Stimulated activated CD8-positive, alpha-beta memory T cell treated with anti-CD3 and anti-CD28 coated beads, Interleukin-12 subunit alpha, Interleukin-12 subunit beta, amount 100 ng/mL, for 24 hours (primary cell): Measurements from ENCODE around the gene CPA4.
"Not testable (repeated sequence)": the region's sequence is repeated elsewhere in the genome, so short reads cannot be mapped to it uniquely, and the experiment has no call there.

Source experiments
- DNase-seq: peaks from one replicate; pipeline ENCODE4 v3.0.0-alpha.2; 2020; ENCODE audit errors: extremely low read depth

CPA4 gene, protein sequence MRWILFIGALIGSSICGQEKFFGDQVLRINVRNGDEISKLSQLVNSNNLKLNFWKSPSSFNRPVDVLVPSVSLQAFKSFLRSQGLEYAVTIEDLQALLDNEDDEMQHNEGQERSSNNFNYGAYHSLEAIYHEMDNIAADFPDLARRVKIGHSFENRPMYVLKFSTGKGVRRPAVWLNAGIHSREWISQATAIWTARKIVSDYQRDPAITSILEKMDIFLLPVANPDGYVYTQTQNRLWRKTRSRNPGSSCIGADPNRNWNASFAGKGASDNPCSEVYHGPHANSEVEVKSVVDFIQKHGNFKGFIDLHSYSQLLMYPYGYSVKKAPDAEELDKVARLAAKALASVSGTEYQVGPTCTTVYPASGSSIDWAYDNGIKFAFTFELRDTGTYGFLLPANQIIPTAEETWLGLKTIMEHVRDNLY

DNA sequence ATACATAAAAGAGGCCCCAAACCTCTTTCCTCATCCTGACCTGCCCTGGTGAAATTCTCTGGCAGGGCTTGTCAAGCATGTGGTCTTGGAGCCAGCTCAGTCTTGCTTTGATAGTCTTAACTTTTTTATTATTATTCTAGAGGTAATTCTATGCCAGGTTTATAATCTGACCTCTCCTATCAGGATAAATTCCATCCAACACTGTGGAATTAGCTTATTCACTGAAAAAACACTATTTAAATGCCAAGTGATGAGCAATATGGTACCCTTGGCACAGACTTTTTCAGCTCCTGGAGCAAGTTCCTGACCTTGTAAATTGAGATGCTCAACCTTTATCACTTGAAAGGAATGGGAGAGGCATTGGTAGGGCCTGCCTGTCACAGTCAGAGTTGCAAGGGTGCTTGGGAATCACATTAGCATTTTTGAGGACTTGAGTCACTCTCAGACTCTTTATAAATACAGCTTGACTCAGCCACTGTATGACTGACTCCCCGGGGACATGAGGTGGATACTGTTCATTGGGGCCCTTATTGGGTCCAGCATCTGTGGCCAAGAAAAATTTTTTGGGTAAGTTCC lies at the start of gene CPA4:
CPA4 (plus strand) TSS at position 480 of the 576 bp plus-strand sequence; CDS start at position 500, 20 bp downstream.
- DNase-seq = no peak

DNA sequence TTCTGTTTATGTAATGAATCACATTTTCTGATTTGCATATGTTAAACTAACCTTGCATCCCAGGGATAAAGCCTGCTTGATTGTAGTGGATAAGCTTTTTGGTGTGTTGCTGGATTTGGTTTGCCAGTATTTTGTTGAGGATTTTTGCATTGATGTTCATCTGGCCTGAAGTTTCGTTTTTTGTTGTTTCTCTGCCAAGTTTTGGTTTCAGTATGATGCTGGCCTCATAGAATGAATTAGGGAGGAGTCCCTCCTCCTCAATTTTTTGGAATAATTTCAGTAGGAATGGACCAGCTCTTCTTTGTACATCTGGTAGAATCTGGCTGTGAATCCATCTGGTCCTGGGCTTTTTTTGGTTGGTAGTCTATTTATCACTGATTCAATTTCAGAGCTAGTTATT lies 49.5 kb upstream of the CPA4 start:
- DNase-seq = not testable (repeated sequence)

DNA sequence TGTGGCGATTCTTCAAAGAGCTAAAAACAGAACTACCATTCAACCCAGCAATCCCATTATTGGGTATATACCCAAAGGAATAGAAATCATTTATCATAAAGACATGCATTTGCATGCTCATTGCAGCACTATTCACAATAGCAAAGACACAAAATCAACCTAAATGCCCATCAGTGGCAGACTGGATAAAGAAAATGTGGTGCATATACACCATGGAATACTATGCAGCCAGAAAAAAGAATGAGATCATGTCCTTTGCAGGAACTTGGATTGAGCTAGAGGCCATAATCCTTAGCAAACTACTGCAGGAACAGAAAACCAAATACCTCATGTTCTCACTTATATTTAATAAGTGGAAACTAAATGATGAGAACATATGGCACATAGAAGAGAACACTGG lies 46.5 kb upstream of the CPA4 start:
- not testable (repeated sequence) for DNase-seq

DNA sequence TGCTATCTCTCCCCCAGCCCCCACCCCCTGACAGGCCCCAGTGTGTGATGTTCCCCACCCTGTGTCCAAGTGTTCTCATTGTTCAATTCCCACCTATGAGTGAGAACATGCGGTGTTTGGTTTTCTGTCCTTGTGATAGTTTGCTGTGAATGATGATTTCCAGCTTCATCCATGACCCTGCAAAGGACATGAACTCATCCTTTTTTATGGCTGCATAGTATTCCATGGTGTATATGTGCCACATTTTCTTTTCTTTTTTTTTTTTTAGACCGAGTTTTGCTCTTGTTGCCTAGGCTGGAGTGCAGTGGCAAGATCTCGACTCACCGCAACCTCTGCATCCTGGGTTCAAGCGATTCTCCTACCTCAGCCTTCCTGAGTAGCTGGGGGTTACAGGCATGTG lies 44.1 kb upstream of the CPA4 start:
- DNase-seq = not testable (repeated sequence)

DNA sequence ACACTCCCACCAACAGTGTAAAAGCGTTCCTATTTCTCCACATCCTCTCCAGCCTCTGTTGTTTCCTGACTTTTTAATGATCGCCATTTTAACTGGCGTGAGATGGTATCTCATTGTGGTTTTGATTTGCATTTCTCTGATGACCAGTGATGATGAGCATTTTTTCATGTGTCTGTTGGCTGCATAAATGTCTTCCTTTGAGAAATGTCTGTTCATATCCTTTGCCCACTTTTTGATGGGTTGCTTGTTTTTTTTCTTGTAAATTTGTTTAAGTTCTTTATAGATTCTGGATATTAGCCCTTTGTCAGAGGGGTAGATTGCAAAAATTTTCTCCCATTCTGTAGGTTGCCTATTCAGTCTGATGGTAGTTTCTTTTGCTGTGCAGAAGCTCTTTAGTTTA lies 43.3 kb upstream of the CPA4 start:
- not testable (repeated sequence) for DNase-seq

DNA sequence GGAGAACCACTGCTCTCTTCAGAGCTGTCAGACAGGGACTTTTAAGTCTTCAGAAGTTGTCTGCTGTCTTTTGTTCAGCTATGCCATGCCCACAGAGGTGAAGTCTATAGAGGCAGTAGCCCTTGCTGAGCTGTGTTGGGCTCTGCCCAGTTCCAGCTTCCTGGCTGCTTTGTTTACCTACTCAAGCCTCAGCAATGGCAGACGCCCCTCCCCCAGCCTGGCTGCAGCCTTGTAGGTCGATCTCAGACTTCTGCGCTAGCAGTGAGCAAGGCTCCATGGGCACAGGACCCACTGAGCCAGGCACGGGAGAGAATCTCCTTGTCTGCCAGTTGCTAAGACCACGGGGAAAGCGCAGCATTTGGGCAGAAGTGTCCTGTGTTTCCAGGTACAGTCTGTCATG lies 38.4 kb upstream of the CPA4 start:
- no peak for DNase-seq

DNA sequence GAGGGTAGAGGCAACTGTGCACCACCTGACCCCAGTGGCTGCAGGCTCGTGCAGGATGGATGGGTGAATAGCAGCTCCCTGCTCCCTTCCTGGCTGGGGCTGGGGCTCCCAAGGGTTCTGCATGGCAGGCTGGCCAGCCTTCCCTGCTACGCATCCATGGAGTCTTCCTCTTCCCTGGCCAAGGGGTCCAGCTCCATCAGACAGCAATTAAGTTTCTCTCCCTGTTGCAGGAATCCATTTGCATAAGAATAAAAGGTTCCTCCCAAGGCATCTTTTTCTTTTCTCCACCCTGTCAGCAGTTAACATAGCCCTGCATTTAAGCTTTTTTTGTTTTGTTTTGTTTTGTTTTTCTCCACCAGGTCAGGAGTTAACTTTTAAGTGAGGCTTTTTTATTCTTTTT lies 36.3 kb upstream of the CPA4 start:
- no peak for DNase-seq

DNA sequence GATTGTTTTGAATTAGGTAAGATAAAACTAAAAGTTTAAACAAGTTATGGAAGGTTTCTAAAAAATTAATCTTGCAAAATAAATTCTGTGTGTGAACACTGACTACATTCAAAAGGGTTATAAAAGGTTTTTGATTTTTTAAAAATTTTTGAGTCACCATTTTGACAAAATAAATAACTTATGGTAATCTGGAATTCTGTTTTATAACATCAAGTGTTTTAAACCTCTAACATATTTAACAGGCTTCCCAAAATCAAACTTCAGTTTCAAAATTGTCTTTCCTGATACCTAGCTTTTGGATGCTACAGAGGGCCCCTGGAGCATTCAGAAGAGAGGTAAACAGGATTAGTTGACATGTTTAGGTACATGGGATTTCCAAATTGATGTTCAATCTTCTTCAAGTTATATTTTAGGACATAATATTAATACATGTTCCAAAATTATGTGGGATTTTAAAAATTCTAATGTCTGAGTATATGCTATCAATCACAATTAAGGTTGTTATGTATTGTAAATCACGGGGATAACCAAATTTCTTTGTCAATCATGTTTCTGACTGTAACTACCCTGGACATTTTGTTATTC lies 34.4 kb upstream of the CPA4 start:
- DNase-seq = no peak

DNA sequence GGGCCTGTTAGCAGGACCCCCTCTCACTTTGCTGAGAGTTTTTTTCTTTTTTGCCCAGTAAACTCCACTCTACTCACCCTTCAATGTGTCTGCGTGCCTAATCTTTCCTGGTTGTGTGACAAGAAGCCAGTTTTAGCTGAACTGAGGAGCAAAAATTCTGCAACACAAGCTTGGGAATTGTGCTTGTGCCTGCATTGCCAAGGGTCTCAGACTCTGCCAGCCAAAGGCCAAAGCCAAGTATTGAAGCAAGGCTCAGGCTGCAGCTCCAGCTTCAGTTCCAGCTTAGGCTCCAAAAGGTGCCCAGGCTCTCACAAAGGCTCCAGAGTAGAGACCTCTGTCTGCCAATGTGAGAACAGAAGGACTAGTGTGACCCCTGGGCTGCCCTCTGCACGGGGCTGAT lies 30.5 kb upstream of the CPA4 start:
- DNase-seq = no peak

DNA sequence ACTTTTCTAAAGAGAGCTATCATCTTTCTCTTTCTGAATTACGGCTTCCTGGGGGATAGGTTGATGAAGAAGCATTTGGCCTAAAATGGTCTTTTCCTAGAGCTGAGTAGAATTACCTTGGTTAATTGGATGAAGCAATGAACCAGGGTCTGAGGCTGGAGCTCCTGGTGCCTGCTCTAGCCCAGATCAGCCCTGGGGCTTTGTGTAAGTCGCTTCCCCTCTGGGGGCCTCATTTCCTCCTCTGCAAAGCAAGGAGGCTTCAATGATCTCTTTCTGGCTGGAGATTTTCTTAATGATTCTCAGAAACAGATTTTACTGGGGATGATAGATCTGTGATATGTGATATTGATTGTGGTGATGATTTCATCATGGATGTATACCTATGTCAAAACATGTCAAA lies 29.8 kb upstream of the CPA4 start:
- DNase-seq = no peak

DNA sequence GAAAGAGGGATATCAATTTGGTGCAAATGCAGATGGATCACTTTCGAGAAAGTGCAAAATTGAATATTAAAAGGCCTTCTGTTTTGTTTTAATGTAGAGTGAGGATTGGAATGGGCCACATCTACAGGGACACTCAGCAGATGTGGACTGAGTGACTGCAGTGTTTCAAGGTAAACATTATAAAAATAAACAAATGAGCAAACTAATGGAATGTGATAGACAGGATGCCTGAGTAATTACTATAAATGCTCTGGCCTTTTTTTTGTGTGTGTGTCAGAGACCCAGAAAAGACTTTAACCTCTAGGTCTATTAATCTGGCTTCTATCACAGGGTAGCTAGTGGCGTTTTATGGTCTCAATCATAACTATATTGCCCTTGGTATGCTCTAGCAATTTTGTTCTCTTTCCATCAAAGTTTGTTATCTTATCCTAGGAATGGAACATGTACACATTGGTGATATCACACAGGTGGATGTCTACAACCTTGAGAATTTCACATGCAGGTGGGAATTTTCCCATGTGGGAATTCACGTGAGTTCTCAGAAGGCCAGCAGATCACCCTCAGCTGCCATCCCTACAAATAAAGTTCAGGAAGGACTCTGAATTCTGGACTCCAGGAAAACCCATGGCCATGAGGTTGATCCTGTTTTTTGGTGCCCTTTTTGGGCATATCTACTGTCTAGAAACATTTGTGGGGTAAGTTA lies 26.6 kb upstream of the CPA4 start, which contains the start of gene CPA2:
CPA2 (plus strand) TSS at position 606 of the 703 bp plus-strand sequence; CDS start at position 625, 19 bp downstream.
- DNase-seq = no peak

DNA sequence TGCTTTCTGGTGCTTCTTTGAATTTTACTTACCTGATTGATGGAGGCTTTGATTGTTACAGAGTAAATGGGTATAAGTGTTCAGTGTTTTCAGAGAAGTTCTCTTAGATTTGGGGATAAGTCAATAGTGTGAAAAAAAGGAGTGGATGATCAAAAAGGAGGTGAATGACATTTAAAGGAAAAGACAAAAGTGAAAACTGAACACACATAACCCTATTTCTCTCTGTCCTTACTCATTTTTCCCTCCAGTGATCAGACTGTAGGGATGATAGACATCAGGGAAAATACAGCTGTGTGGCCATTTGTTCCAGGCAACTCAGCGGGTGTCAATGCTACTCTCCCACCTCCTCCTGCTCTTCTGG lies 26.0 kb upstream of the CPA4 start:
- no peak for DNase-seq

DNA sequence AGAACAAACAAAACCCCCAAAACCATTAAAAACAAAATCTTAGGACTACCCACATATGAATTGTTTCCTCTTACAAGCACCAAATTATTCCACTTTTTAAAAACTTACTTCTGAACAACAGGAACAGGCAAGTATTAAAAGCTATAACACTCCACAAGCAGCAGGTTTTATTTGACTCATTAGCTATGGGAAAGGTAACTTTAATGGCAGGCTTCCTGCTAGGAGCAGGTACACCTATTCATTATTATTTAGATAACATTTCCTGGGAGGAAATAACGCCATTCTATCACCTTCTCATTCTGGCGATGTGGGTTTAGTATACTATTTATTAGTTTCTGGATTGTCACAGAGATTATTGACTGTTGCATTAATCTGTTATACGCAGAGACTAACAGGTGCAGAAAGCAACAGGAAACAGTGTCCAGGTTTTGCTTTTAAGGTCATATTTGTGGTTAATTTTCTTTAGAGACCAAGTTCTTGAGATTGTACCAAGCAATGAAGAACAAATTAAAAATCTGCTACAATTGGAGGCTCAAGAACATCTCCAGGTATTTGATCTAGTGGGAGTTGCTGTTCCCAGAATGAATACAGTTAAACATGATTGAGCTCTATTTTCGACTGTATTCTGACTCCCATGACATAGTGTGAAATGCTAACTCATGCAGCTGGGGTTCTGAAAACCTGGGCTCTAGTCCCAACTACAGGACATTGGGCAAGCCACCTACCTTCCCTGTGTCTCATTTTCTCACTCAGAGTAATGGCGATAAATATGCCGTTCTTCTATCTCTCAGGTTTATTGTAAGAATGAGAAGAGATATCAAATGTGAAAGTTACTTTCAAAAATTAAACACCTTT lies 24.3 kb upstream of the CPA4 start:
- DNase-seq = no peak

DNA sequence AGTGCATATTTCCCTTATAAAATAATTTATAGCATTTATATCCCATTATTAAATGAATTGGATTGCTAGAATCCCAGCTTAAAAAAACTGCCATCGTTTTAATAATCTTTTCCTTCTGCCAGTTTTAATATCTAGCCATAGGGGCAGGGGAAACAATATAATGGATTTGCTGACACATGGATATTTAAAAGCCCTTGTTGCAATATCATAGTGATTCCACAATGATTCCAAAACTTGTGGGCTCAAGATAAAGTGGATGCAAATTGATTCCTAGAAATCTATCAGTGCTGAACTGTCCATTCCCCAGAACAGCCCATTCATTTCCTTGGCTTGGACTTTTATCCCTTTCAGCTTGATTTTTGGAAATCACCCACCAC lies 23.7 kb upstream of the CPA4 start:
- DNase-seq = no peak

DNA sequence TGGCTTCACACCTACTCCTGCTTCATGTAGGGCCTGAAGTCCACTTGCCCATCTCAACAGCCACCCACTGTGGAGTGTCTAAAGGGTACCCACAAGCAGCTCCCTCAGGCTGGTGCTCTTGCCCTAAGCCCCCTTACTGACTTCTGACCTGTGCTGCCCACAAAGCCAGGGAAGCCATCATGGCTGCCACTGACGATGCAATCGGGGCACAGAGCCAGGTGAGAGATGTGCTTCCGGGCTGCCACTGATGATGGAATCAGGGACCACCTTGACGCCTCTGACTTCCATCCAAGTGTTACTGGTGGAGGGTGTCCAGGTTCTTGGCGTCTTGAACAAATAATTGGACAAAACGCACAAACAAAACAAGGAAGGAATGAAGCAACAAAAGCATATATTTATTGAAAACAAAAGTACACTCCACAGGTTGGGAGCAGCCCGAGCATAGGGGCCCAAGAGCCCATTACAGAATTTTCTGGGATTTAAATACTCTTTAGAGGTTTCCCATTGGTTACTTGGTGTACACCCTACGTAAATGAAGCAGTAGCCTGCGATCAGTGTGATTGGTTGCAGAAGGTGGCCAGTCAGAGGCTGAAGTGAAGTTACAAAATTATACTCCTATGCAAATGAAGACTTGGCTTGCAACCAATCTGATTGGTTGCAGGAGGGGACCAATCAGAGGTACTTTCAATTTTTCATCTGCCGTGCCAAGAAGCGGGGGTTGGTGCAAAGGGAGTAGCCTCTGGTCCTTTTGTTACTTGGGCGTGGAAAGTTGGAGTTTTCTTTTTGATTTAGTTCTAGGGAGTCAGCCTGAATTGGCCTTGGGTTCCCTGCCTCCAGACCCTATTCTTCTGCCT lies 21.8 kb upstream of the CPA4 start:
- DNase-seq = no peak

DNA sequence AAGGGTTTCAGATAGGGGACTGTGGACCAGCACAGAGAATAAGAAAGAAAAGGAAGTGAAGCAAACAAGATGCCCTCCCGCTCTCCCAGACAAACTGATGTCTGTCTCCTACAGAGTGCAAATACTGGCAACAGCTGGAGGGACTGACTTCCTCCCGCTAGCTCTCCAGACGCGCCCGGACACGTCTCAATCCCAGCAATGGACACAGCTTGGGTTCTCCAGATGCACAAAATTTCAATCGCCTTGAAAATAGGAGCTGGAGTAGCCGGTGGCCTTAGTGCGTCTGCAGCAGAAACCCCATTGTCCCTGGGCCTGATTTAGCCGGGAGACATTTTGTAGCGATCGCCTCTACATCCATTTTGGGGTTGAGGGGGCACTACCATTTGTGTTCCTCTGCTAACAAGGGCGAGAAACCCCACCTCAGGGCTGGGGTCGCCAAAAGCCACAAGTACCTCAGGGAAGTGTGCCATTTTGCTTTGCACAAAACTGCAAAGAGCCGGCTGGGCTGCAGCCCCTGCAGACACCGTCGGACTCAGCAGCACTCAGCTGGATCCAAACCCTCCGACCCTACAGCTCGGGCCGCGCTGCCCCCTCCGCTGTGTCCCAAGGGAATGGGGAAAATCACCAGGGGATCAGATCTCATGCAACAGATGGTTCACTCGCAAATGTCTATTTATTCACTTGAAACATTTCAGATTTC lies 20.4 kb upstream of the CPA4 start:
- DNase-seq = no peak

DNA sequence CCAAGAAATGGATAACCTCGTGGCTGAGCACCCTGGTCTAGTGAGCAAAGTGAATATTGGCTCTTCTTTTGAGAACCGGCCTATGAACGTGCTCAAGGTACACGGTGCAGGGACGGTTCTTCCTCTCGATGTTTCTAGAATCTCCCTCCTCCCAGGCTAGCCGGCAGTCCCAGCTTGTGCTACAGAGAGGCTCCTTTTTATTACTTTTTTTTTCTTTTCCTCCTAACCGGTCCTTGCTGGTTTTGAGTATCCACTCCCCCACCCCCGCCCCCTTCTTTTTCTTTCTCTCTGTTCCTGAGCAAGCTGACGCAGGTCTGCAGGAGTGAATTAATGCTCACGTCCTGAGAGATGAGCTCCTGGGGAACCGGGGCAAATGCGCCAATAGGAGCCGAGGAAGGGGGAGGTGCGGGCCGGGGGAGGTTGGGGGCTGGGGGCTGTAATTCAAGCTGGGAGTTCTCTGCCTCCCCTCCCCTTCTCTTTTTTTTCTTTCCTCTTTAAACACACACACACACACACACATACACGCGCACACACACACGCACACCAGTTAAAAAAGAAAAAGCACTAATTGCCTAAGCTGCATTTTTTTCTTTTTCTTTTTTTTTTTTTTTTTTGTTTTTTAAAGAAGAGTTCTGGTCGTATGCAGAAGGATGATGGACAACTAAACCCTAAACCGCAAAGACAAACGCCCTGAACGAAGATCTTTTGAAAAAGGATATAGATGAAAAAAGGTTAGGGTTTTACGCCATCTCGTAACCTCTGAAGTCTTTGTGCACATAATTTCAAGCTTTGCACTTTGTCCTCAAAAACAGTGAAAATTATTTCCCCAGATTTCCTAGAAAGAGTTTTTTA lies 19.7 kb upstream of the CPA4 start:
- DNase-seq = no peak

DNA sequence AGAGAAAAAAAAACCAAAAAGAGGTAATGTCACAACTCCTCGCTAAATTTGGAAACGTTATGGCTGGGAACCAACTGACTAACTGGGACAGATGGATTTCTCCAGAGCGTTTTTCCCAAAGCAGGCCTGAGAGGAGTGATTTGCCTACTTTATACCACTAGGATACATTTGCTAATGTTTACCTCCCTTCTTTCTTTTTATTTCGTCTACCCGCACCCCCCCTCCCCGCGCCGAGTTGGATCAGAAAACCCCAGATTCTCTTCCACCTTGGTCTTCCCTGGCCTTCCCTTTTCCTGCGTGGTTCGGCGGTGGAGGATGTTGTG lies 19.1 kb upstream of the CPA4 start:
- DNase-seq = no peak

DNA sequence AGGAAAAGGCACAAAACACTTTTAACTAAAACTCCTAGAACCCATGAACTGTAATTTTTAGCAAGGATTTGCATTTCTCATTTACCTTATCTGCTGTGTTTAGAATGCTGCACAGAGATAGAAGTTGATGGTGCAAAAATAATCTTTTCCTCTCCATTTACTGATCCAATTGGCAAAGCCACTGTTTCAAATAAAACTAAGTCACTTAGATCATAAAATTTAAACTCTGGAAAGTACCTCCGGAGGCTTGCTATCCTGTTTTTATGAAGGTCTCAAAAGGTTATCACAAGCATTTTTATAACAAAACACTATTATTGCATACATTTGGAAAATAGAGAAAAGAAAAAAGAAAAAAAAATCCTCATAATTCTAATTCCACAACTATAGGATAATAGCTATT lies 18.7 kb upstream of the CPA4 start:
- DNase-seq = no peak
